ENCODE measurements around the gene MAP3K9.

MAP3K9 gene
- long read RNA-seq, partial matches to known transcripts, result 2 of 2 reads
- long read RNA-seq, other reads (novel, unspliced or antisense), result 0 of 2 reads

DNA sequence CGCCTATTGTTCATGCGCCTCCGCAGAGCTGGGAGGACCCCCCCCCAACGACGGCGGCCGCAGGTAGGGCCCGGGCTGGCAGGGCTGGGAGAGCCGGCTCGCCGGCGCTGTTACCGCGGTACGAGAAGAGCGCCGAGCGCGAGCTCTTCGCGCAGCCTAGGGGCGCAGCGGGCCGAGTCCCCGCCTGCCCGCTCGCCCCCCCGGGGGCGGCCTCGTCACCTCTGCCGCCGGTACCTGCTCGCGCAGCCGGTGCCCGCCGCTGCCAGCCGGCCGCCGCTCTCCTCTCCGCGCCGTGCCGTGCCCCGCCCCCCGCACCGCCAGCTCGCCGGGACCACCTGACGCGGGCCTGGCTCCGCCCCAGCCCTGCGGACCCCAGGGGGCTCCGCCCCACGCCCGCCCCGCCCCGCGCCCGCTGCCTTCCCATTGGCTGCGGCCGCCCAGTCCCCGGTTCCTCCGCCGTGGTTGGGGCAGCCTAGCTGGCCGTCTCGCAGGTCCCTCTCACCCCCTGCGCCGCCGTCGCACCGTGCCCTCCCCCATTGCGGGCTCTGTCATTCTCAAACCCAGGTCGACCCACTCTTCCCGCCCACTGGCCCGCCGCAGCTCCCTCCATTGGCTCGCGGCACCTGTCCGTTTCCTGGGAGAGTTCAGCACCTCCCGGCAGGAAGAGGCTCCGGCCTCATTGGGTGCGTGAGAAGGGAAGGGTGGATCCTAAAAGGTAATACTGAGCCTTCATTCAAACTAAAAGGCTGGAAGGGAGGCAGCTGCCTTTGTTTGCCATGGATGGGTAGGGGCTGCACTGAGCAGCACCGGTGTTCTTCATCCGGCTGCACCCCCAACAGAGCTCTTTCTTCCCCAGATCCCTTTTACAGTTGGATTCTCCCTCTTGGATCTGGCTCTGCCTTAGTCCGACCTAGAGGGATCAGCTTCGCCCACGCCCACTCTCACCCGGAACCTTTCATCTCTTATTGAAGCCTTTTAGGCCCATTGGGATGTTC, at the start of gene MAP3K9:
TSS of gene MAP3K9 (minus strand) at position 289 of the 995 bp plus-strand sequence. CDS start 342 bp downstream, outside the sequence.
- Histone ChIP-seq H3K27me3 (ENCODE audit: insufficient read depth, poor library complexity, severe bottlenecking) (no peaks in the 10 kb centered on the region), H3K4me3 (replicated peaks; ENCODE audit: insufficient read depth, low read length) (peak within 1 kb of the TSS; percentile 55), H3K27ac (replicated peaks) (no peak within 1 kb of the TSS)
- DNase-seq (ENCODE audit: low read depth in 1 of 2, low spot score in 1 of 2), result peak; percentile 46 to 57
- TF ChIP-seq, protein P1, sequence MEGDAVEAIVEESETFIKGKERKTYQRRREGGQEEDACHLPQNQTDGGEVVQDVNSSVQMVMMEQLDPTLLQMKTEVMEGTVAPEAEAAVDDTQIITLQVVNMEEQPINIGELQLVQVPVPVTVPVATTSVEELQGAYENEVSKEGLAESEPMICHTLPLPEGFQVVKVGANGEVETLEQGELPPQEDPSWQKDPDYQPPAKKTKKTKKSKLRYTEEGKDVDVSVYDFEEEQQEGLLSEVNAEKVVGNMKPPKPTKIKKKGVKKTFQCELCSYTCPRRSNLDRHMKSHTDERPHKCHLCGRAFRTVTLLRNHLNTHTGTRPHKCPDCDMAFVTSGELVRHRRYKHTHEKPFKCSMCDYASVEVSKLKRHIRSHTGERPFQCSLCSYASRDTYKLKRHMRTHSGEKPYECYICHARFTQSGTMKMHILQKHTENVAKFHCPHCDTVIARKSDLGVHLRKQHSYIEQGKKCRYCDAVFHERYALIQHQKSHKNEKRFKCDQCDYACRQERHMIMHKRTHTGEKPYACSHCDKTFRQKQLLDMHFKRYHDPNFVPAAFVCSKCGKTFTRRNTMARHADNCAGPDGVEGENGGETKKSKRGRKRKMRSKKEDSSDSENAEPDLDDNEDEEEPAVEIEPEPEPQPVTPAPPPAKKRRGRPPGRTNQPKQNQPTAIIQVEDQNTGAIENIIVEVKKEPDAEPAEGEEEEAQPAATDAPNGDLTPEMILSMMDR (IDR thresholded peaks at IDR 0.05; ENCODE audit: insufficient read depth, low read length), result no peak
- no peak for TF ChIP-seq SPI1 (IDR thresholded peaks at IDR 0.05; ENCODE audit: borderline replicate concordance, low read depth)
- TF ChIP-seq, protein P2, sequence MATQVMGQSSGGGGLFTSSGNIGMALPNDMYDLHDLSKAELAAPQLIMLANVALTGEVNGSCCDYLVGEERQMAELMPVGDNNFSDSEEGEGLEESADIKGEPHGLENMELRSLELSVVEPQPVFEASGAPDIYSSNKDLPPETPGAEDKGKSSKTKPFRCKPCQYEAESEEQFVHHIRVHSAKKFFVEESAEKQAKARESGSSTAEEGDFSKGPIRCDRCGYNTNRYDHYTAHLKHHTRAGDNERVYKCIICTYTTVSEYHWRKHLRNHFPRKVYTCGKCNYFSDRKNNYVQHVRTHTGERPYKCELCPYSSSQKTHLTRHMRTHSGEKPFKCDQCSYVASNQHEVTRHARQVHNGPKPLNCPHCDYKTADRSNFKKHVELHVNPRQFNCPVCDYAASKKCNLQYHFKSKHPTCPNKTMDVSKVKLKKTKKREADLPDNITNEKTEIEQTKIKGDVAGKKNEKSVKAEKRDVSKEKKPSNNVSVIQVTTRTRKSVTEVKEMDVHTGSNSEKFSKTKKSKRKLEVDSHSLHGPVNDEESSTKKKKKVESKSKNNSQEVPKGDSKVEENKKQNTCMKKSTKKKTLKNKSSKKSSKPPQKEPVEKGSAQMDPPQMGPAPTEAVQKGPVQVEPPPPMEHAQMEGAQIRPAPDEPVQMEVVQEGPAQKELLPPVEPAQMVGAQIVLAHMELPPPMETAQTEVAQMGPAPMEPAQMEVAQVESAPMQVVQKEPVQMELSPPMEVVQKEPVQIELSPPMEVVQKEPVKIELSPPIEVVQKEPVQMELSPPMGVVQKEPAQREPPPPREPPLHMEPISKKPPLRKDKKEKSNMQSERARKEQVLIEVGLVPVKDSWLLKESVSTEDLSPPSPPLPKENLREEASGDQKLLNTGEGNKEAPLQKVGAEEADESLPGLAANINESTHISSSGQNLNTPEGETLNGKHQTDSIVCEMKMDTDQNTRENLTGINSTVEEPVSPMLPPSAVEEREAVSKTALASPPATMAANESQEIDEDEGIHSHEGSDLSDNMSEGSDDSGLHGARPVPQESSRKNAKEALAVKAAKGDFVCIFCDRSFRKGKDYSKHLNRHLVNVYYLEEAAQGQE (IDR thresholded peaks at IDR 0.05; ENCODE audit: insufficient replicate concordance, low read depth), result no peak
- TF ChIP-seq POLR2AphosphoS5 (IDR thresholded peaks at IDR 0.05; ENCODE audit: low read depth), result no peak

DNA sequence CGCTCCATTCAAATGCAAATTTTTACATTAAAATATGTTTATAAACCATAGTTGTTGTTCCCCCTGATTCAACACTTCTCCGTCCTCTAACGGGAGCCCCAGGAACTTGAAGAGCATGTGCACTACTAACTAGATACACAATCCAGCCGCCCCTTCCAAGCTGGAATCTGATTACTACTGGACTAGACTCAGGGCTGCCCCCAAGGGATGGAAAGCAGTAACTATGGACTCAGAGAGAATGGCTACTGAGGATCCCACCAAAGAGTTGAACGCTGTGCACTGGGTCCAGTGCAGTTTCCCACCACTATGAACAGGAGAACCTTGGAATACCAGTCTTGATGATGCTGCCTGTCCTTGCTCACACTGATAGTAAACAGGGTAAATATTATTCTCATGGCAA, 49.3 kb upstream of the MAP3K9 start:
- H3K27ac ChIP-seq (replicated peaks), result no peak overlapping the region
- TF ChIP-seq, protein P1 (IDR thresholded peaks at IDR 0.05; ENCODE audit: insufficient read depth, low read length), result no peak
- no peak for TF ChIP-seq GABPA (IDR thresholded peaks at IDR 0.05; ENCODE audit: low read depth)
- no peak for TF ChIP-seq POLR2AphosphoS5 (IDR thresholded peaks at IDR 0.05; ENCODE audit: low read depth)
- no peak for DNase-seq (ENCODE audit: low read depth in 1 of 2, low spot score in 1 of 2)
- no peaks in the 10 kb centered on the region for H3K27me3 ChIP-seq (ENCODE audit: insufficient read depth, poor library complexity, severe bottlenecking)
- no peak overlapping the region for H3K4me3 ChIP-seq (replicated peaks; ENCODE audit: insufficient read depth, low read length)

DNA sequence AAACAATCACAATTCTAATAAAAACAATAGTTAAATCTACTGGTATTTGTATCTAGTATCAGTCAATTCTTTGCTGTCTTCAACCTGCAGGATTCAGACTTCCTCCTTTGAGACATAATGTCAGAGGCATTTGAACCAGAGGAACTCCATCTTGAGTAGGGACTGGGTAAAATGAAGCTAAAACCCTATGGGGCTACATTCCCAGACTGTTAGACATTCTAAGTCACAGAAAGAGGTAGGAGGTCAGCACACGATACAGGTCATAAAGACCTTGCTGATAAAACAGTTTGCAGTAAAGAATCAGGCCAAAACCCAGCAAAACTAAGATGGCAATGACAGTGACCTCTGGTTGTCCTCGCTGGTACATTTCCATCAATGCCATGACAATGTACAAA, 48.2 kb upstream of the MAP3K9 start:
- TF ChIP-seq, protein P1 (IDR thresholded peaks at IDR 0.05; ENCODE audit: insufficient read depth, low read length), result no peak
- TF ChIP-seq, protein P2 (IDR thresholded peaks at IDR 0.05; ENCODE audit: insufficient replicate concordance, low read depth), result no peak
- TF ChIP-seq SPI1 (IDR thresholded peaks at IDR 0.05; ENCODE audit: borderline replicate concordance, low read depth) (no peak), GABPA (IDR thresholded peaks at IDR 0.05; ENCODE audit: low read depth) (no peak), POLR2AphosphoS5 (IDR thresholded peaks at IDR 0.05; ENCODE audit: low read depth) (no peak)
- Histone ChIP-seq H3K27ac (replicated peaks) (no peak overlapping the region), H3K27me3 (ENCODE audit: insufficient read depth, poor library complexity, severe bottlenecking) (no peaks in the 10 kb centered on the region), H3K4me3 (replicated peaks; ENCODE audit: insufficient read depth, low read length) (no peak overlapping the region)
- no peak for DNase-seq (ENCODE audit: low read depth in 1 of 2, low spot score in 1 of 2)

Measured in HL-60 (cell line).